ENCODE measurements around the gene LRRN2.

LRRN2 gene

GRCh38 chr1:204621396-204621795 lies 64.1 kb downstream of the LRRN2 start:
- Histone ChIP-seq H3K9me3 (ENCODE audit: insufficient read depth, low read length) (no peaks in the 10 kb centered on the region), H3K4me3 (ENCODE audit: insufficient read length, low read depth) (no peak overlapping the region), H3K27me3 (ENCODE audit: insufficient read depth, insufficient read length) (no peaks in the 10 kb centered on the region), H3K36me3 (ENCODE audit: insufficient read depth, insufficient read length, low read length) (peaks cover 16% of the 10 kb centered on the region), H3K4me1 (ENCODE audit: insufficient read depth, insufficient read length) (peaks cover 32% of the 10 kb centered on the region), H3K9ac (ENCODE audit: insufficient read length, low read depth) (no peak overlapping the region)
- no peak for DNase-seq (ENCODE audit: low read depth, low spot score)
- TF ChIP-seq ZNF274 (IDR thresholded peaks at IDR 0.05; ENCODE audit: low read depth, low read length) (no peak), YY1 (IDR thresholded peaks at IDR 0.05; ENCODE audit: insufficient read depth, insufficient read length) (no peak), SUZ12 (IDR thresholded peaks at IDR 0.05; ENCODE audit: extremely low read depth, insufficient read depth, insufficient read length) (no peak)

- no peak for DNase-seq (ENCODE audit: low read depth, low spot score)
- TF ChIP-seq SUZ12 (IDR thresholded peaks at IDR 0.05; ENCODE audit: extremely low read depth, insufficient read depth, insufficient read length) (no peak), ZNF274 (IDR thresholded peaks at IDR 0.05; ENCODE audit: low read depth, low read length) (no peak), YY1 (IDR thresholded peaks at IDR 0.05; ENCODE audit: insufficient read depth, insufficient read length) (no peak)
- peaks cover 23% of the 10 kb centered on the region for H3K4me1 ChIP-seq (ENCODE audit: insufficient read depth, insufficient read length)
Observed at GRCh38 chr1:204619721-204620120, 65.8 kb downstream of the LRRN2 start.

GRCh38 chr1:204618148-204618760 lies 67.3 kb downstream of the LRRN2 start:
- H3K4me3 ChIP-seq (ENCODE audit: insufficient read length, low read depth), result no peak overlapping the region
- no peak for DNase-seq (ENCODE audit: low read depth, low spot score)
- peaks cover 5% of the 10 kb centered on the region for H3K27me3 ChIP-seq (ENCODE audit: insufficient read depth, insufficient read length)
- H3K4me1 ChIP-seq (ENCODE audit: insufficient read depth, insufficient read length), result peaks cover 10% of the 10 kb centered on the region
- TF ChIP-seq SUZ12 (IDR thresholded peaks at IDR 0.05; ENCODE audit: extremely low read depth, insufficient read depth, insufficient read length) (no peak), YY1 (IDR thresholded peaks at IDR 0.05; ENCODE audit: insufficient read depth, insufficient read length) (no peak), ZNF274 (IDR thresholded peaks at IDR 0.05; ENCODE audit: low read depth, low read length) (no peak)
- no peaks in the 10 kb centered on the region for H3K9me3 ChIP-seq (ENCODE audit: insufficient read depth, low read length)
- H3K36me3 ChIP-seq (ENCODE audit: insufficient read depth, insufficient read length, low read length), result peaks cover 16% of the 10 kb centered on the region
- no peak overlapping the region for H3K9ac ChIP-seq (ENCODE audit: insufficient read length, low read depth)

More at GRCh38 chr1:204619721-204620120, 65.8 kb downstream of the LRRN2 start:
- Histone ChIP-seq H3K9me3 (ENCODE audit: insufficient read depth, low read length) (no peaks in the 10 kb centered on the region), H3K9ac (ENCODE audit: insufficient read length, low read depth) (no peak overlapping the region), H3K36me3 (ENCODE audit: insufficient read depth, insufficient read length, low read length) (peaks cover 16% of the 10 kb centered on the region), H3K27me3 (ENCODE audit: insufficient read depth, insufficient read length) (peaks cover 5% of the 10 kb centered on the region), H3K4me3 (ENCODE audit: insufficient read length, low read depth) (no peak overlapping the region)

- TF ChIP-seq ZNF274 (IDR thresholded peaks at IDR 0.05; ENCODE audit: low read depth, low read length) (no peak), YY1 (IDR thresholded peaks at IDR 0.05; ENCODE audit: insufficient read depth, insufficient read length) (no peak), SUZ12 (IDR thresholded peaks at IDR 0.05; ENCODE audit: extremely low read depth, insufficient read depth, insufficient read length) (no peak)
- DNase-seq (ENCODE audit: low read depth, low spot score), result no peak
- peaks cover 16% of the 10 kb centered on the region for H3K36me3 ChIP-seq (ENCODE audit: insufficient read depth, insufficient read length, low read length)
- no peak overlapping the region for H3K9ac ChIP-seq (ENCODE audit: insufficient read length, low read depth)
- peaks cover 6% of the 10 kb centered on the region for H3K27me3 ChIP-seq (ENCODE audit: insufficient read depth, insufficient read length)
- no peak overlapping the region for H3K4me3 ChIP-seq (ENCODE audit: insufficient read length, low read depth)
- H3K9me3 ChIP-seq (ENCODE audit: insufficient read depth, low read length), result no peaks in the 10 kb centered on the region
- H3K4me1 ChIP-seq (ENCODE audit: insufficient read depth, insufficient read length), result peaks cover 8% of the 10 kb centered on the region
Observed at GRCh38 chr1:204617256-204618147, 68.0 kb downstream of the LRRN2 start.

DNA sequence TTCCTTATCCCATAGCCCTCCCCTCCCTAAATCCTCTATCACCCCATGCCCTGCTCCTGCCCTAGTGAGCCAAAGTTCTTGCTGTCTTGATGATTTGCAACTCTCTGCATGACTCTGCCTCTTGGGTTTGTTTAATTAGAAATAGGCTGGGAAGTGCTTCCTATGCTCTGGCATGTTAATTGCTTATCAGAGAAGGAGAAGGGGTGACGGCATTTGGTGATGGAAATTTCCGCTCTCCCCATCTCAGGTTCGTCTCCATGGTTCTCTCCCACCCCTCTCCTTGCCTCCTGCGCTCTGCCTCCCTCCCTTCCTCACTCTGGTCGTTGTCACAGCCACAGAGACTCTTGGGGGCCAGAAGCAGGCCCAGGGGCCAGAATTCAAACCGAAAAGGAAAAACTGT lies 68.9 kb downstream of the LRRN2 start:
- no peak for TF ChIP-seq YY1 (IDR thresholded peaks at IDR 0.05; ENCODE audit: insufficient read depth, insufficient read length)
- no peak for TF ChIP-seq ZNF274 (IDR thresholded peaks at IDR 0.05; ENCODE audit: low read depth, low read length)
- no peak for TF ChIP-seq SUZ12 (IDR thresholded peaks at IDR 0.05; ENCODE audit: extremely low read depth, insufficient read depth, insufficient read length)
- Histone ChIP-seq H3K27me3 (ENCODE audit: insufficient read depth, insufficient read length) (peaks cover 7% of the 10 kb centered on the region), H3K4me3 (ENCODE audit: insufficient read length, low read depth) (no peak overlapping the region), H3K9ac (ENCODE audit: insufficient read length, low read depth) (no peak overlapping the region), H3K36me3 (ENCODE audit: insufficient read depth, insufficient read length, low read length) (peaks cover 16% of the 10 kb centered on the region), H3K4me1 (ENCODE audit: insufficient read depth, insufficient read length) (peaks cover 7% of the 10 kb centered on the region), H3K9me3 (ENCODE audit: insufficient read depth, low read length) (no peaks in the 10 kb centered on the region)
- no peak for DNase-seq (ENCODE audit: low read depth, low spot score)

- no peak for TF ChIP-seq YY1 (IDR thresholded peaks at IDR 0.05; ENCODE audit: insufficient read depth, insufficient read length)
- TF ChIP-seq SUZ12 (IDR thresholded peaks at IDR 0.05; ENCODE audit: extremely low read depth, insufficient read depth, insufficient read length), result no peak
- TF ChIP-seq ZNF274 (IDR thresholded peaks at IDR 0.05; ENCODE audit: low read depth, low read length), result no peak
- Histone ChIP-seq H3K36me3 (ENCODE audit: insufficient read depth, insufficient read length, low read length) (peaks cover 16% of the 10 kb centered on the region), H3K9ac (ENCODE audit: insufficient read length, low read depth) (no peak overlapping the region), H3K9me3 (ENCODE audit: insufficient read depth, low read length) (no peaks in the 10 kb centered on the region), H3K4me3 (ENCODE audit: insufficient read length, low read depth) (no peak overlapping the region), H3K27me3 (ENCODE audit: insufficient read depth, insufficient read length) (peaks cover 7% of the 10 kb centered on the region), H3K4me1 (ENCODE audit: insufficient read depth, insufficient read length) (peaks cover 8% of the 10 kb centered on the region)
- DNase-seq (ENCODE audit: low read depth, low spot score), result no peak
Observed at GRCh38 chr1:204615881-204616280, 69.7 kb downstream of the LRRN2 start.

DNA sequence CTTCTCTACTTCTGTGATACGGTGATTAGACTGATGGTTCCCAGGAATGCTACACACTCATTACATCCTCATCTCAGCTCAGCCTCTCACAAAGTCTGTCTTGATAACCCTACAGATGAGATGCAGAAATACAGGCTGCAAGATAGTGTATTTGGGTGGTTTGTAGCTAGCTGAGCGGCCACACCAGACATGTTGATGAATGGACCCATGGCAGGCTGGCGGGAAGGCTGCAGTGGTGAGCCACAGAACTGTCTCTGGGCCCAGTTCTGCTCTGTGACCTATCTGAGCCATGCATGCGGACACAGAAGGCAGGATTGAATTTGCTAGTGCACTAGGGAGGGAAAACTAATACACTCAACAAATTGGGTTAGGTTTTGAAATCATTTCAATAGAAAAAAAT lies 71.9 kb downstream of the LRRN2 start:
- H3K36me3 ChIP-seq (ENCODE audit: insufficient read depth, insufficient read length, low read length), result peaks cover 9% of the 10 kb centered on the region
- TF ChIP-seq YY1 (IDR thresholded peaks at IDR 0.05; ENCODE audit: insufficient read depth, insufficient read length), result no peak
- TF ChIP-seq SUZ12 (IDR thresholded peaks at IDR 0.05; ENCODE audit: extremely low read depth, insufficient read depth, insufficient read length), result no peak
- TF ChIP-seq ZNF274 (IDR thresholded peaks at IDR 0.05; ENCODE audit: low read depth, low read length), result no peak
- no peaks in the 10 kb centered on the region for H3K9me3 ChIP-seq (ENCODE audit: insufficient read depth, low read length)
- H3K9ac ChIP-seq (ENCODE audit: insufficient read length, low read depth), result no peak overlapping the region
- peaks cover 7% of the 10 kb centered on the region for H3K27me3 ChIP-seq (ENCODE audit: insufficient read depth, insufficient read length)
- no peak for DNase-seq (ENCODE audit: low read depth, low spot score)
- H3K4me3 ChIP-seq (ENCODE audit: insufficient read length, low read depth), result no peak overlapping the region
- H3K4me1 ChIP-seq (ENCODE audit: insufficient read depth, insufficient read length), result peaks cover 6% of the 10 kb centered on the region

Data from NT2/D1 (cell line).